ENCODE results near the gene ALDH1B1.

ALDH1B1 gene

DNA sequence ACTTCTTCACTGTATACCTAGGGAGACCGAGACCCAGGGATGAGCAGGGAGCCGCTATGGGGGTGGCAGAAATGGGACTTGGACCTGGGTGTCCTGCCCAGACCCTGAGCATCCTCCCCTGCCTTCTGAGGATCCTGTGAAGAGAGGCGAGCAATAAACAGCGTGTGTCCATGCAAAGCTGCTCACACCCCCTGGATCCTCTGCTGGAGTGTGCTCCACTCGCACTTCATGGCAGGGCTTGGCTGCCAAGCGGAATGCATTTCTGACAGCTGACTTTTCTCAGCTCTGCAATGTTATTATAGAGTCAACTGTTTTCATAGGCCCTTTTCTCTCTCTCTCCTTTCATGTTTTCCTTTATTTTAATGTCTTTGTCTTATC lies 31.0 kb upstream of the ALDH1B1 start:
- Histone ChIP-seq H2AFZ (ENCODE audit: low read length) (no peak overlapping the region), H3K4me1 (ENCODE audit: insufficient read depth, low read length, poor library complexity, severe bottlenecking) (no peaks in the 10 kb centered on the region), H3K4me2 (ENCODE audit: low read depth, low read length, poor library complexity, severe bottlenecking) (no peak overlapping the region), H3K9ac (ENCODE audit: low read depth, low read length, poor library complexity, severe bottlenecking) (no peak overlapping the region), H3F3A (ENCODE audit: low read depth) (no peaks in the 10 kb centered on the region), H3K27me3 (ENCODE audit: insufficient read depth, low read length, poor library complexity, severe bottlenecking) (no peaks in the 10 kb centered on the region), H3K4me3 (ENCODE audit: low read length, poor library complexity, severe bottlenecking) (no peak overlapping the region), H3K79me2 (ENCODE audit: insufficient read depth, low read length) (no peaks in the 10 kb centered on the region), H3K36me3 (ENCODE audit: insufficient read depth, low read length) (no peaks in the 10 kb centered on the region), H4K20me1 (ENCODE audit: insufficient read depth, low read length, poor library complexity, severe bottlenecking) (no peaks in the 10 kb centered on the region), H3K9me2 (replicated peaks; ENCODE audit: low read depth, low read length) (no peaks in the 10 kb centered on the region), H3K9me3 (ENCODE audit: insufficient read depth, low read depth, low read length) (no peaks in the 10 kb centered on the region)
- no peak for TF ChIP-seq EZH2phosphoT487 (IDR thresholded peaks at IDR 0.05; ENCODE audit: borderline replicate concordance)
- TF ChIP-seq, protein P1, sequence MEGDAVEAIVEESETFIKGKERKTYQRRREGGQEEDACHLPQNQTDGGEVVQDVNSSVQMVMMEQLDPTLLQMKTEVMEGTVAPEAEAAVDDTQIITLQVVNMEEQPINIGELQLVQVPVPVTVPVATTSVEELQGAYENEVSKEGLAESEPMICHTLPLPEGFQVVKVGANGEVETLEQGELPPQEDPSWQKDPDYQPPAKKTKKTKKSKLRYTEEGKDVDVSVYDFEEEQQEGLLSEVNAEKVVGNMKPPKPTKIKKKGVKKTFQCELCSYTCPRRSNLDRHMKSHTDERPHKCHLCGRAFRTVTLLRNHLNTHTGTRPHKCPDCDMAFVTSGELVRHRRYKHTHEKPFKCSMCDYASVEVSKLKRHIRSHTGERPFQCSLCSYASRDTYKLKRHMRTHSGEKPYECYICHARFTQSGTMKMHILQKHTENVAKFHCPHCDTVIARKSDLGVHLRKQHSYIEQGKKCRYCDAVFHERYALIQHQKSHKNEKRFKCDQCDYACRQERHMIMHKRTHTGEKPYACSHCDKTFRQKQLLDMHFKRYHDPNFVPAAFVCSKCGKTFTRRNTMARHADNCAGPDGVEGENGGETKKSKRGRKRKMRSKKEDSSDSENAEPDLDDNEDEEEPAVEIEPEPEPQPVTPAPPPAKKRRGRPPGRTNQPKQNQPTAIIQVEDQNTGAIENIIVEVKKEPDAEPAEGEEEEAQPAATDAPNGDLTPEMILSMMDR (conservative IDR thresholded peaks at IDR 0.05; ENCODE audit: low read length) = no peak

DNA sequence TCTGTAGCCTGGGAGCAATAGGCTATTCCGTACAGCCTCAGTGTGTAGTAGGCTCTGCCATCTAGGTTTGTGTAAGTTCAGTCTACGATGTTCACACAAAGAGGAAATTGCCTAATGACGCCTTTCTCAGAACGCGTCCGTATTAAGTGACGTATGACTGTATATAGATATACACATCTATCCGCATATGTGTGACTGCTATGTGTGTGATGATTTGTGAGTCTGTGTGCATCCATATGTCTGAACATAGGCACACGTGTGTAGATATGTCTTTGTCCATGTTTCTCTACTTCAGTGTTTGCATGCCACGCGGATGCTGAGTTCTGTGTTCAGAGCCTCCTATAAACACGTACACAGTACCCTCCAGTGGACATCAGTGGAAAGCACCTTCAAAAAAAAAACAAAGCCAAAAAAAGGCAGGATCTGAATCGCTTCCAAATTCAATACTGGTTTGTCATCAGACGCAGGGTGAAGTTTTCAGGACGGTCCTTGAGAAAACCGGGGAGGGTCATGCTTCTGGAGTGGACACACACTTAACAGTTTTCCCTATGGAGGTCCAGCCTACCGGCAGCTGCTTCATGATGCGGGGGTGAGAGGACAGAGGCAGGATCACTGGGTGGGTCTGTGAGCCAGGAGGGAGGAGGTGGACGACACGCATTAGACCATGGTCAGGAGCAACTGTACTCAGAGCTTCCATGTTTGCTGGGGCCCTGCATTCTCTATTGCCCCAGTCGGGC lies 29.5 kb upstream of the ALDH1B1 start:
- Histone ChIP-seq H3K9me3 (ENCODE audit: insufficient read depth, low read depth, low read length) (no peaks in the 10 kb centered on the region), H3K4me3 (ENCODE audit: low read length, poor library complexity, severe bottlenecking) (no peak overlapping the region), H3K4me2 (ENCODE audit: low read depth, low read length, poor library complexity, severe bottlenecking) (no peak overlapping the region), H4K20me1 (ENCODE audit: insufficient read depth, low read length, poor library complexity, severe bottlenecking) (no peaks in the 10 kb centered on the region), H3K4me1 (ENCODE audit: insufficient read depth, low read length, poor library complexity, severe bottlenecking) (no peaks in the 10 kb centered on the region), H2AFZ (ENCODE audit: low read length) (no peak overlapping the region), H3F3A (ENCODE audit: low read depth) (no peaks in the 10 kb centered on the region), H3K79me2 (ENCODE audit: insufficient read depth, low read length) (no peaks in the 10 kb centered on the region), H3K9me2 (replicated peaks; ENCODE audit: low read depth, low read length) (no peaks in the 10 kb centered on the region), H3K9ac (ENCODE audit: low read depth, low read length, poor library complexity, severe bottlenecking) (no peak overlapping the region), H3K36me3 (ENCODE audit: insufficient read depth, low read length) (no peaks in the 10 kb centered on the region), H3K27me3 (ENCODE audit: insufficient read depth, low read length, poor library complexity, severe bottlenecking) (no peaks in the 10 kb centered on the region)
- TF ChIP-seq, protein P1 (conservative IDR thresholded peaks at IDR 0.05; ENCODE audit: low read length) = peak; percentile 67
- no peak for TF ChIP-seq EZH2phosphoT487 (IDR thresholded peaks at IDR 0.05; ENCODE audit: borderline replicate concordance)

DNA sequence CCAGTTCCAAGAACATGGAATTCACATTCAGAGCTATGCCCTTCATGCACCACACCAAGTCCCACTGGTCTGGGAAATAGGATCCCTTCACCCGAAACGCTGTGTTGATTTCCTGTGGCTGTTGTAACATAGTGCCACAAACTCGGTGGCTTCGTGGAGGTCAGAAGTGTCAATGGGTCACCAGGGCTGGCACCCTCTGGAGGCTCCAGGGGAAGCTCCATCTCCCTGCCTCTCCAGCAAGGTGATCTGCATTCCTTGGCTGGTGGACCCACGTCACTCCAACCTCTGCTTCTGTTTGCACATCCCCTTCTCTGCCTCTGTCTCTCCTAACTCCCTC lies 28.9 kb upstream of the ALDH1B1 start:
- H2AFZ ChIP-seq (ENCODE audit: low read length) = no peak overlapping the region
- no peaks in the 10 kb centered on the region for H3K27me3 ChIP-seq (ENCODE audit: insufficient read depth, low read length, poor library complexity, severe bottlenecking)
- no peak overlapping the region for H3K4me2 ChIP-seq (ENCODE audit: low read depth, low read length, poor library complexity, severe bottlenecking)
- H3K79me2 ChIP-seq (ENCODE audit: insufficient read depth, low read length) = no peaks in the 10 kb centered on the region
- H3F3A ChIP-seq (ENCODE audit: low read depth) = no peaks in the 10 kb centered on the region
- no peaks in the 10 kb centered on the region for H3K4me1 ChIP-seq (ENCODE audit: insufficient read depth, low read length, poor library complexity, severe bottlenecking)
- no peaks in the 10 kb centered on the region for H3K36me3 ChIP-seq (ENCODE audit: insufficient read depth, low read length)
- H3K9me3 ChIP-seq (ENCODE audit: insufficient read depth, low read depth, low read length) = no peaks in the 10 kb centered on the region
- H4K20me1 ChIP-seq (ENCODE audit: insufficient read depth, low read length, poor library complexity, severe bottlenecking) = no peaks in the 10 kb centered on the region
- TF ChIP-seq EZH2phosphoT487 (IDR thresholded peaks at IDR 0.05; ENCODE audit: borderline replicate concordance) = no peak
- TF ChIP-seq, protein P1 (conservative IDR thresholded peaks at IDR 0.05; ENCODE audit: low read length) = no peak
- no peak overlapping the region for H3K4me3 ChIP-seq (ENCODE audit: low read length, poor library complexity, severe bottlenecking)
- no peaks in the 10 kb centered on the region for H3K9me2 ChIP-seq (replicated peaks; ENCODE audit: low read depth, low read length)
- no peak overlapping the region for H3K9ac ChIP-seq (ENCODE audit: low read depth, low read length, poor library complexity, severe bottlenecking)
